ENCODE measurements around the gene BIRC7.
A peak's percentile ranks its signal among the peaks of the same experiment; 100 is the strongest.

The BIRC7 gene

DNA sequence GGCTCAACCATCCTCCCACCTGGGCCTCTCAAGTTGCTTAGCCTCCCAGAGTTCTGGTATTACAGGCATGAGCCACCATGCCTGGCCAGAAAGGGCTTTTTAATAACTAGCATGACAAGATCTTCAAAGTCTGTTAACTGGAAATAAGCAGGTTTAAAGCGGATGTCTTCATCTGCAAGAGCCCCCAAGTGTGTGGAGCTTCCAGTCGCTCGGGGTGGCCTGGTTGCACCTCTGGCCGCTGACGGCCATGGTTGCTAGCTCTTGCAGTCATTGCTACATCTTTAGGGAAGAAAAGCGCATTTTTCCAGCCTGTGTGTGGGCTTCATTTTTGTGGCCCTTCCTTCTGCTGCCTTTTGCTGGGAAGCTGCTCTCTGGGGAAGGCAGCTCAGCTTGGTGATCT, 44.7 kb downstream of the BIRC7 start:
- Histone ChIP-seq H3F3A (ENCODE audit: insufficient read depth, low read length) (no peaks in the 10 kb centered on the region), H3K9me3 (ENCODE audit: low read length) (no peaks in the 10 kb centered on the region), H4K20me1 (ENCODE audit: insufficient read depth, low read length) (no peaks in the 10 kb centered on the region), H3K4me2 (ENCODE audit: low read length) (no peak overlapping the region), H3K36me3 (ENCODE audit: insufficient read depth, low read length) (peaks cover 40% of the 10 kb centered on the region), H3K27me3 (ENCODE audit: insufficient read depth, low read length) (no peaks in the 10 kb centered on the region), H3K4me3 (ENCODE audit: low read depth, low read length, poor library complexity, severe bottlenecking) (no peak overlapping the region), H3K9ac (ENCODE audit: low read length) (no peak overlapping the region), H3K4me1 (ENCODE audit: insufficient read depth, low read length, severe bottlenecking) (no peaks in the 10 kb centered on the region), H3K9me2 (ENCODE audit: low read depth, low read length) (no peaks in the 10 kb centered on the region), H3K79me2 (ENCODE audit: insufficient read depth, low read length) (0 out of 2 replicates have a peak, but pooled peaks cover under 1% of the 10 kb centered on the region), H2AFZ (ENCODE audit: low read length) (no peak overlapping the region), H3K27ac (ENCODE audit: low read depth, low read length, poor library complexity, severe bottlenecking) (no peak overlapping the region)
- TF ChIP-seq, protein P1, sequence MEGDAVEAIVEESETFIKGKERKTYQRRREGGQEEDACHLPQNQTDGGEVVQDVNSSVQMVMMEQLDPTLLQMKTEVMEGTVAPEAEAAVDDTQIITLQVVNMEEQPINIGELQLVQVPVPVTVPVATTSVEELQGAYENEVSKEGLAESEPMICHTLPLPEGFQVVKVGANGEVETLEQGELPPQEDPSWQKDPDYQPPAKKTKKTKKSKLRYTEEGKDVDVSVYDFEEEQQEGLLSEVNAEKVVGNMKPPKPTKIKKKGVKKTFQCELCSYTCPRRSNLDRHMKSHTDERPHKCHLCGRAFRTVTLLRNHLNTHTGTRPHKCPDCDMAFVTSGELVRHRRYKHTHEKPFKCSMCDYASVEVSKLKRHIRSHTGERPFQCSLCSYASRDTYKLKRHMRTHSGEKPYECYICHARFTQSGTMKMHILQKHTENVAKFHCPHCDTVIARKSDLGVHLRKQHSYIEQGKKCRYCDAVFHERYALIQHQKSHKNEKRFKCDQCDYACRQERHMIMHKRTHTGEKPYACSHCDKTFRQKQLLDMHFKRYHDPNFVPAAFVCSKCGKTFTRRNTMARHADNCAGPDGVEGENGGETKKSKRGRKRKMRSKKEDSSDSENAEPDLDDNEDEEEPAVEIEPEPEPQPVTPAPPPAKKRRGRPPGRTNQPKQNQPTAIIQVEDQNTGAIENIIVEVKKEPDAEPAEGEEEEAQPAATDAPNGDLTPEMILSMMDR (IDR thresholded peaks at IDR 0.05; ENCODE audit: low read length): no peak
- no peak for TF ChIP-seq EZH2 (IDR thresholded peaks at IDR 0.05; ENCODE audit: borderline replicate concordance, low read length)

DNA sequence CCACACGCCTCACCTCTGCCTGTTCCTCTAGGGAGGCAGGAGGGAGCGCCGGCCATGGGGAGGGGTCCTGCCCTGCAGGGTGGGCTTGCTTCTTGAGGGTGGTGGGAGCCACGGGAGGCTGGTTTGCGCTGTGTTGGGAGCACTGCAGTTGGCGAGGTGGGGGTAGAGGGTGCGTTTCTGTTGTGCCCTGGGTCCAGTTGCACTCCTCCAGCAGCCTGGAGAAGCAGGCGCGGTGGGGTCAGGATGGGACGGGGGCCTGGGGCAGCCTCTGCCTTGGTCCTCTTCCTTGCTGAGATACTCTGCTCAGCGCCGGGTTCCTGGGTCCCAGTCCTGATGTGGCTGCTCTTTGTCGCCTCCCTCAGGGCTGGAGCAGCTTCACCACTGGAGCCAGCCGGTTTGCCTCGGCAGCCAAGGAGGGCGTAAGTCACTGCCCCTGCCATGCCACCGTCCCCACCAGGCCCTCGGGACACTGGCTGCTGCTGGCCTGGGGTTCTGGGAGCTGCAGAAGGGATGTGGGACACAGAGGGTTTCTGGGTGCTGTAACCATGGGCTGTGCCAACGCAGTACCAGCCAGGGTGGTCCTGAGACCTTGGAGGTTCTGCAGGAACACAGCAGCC, 45.3 kb downstream of the BIRC7 start:
- H3K79me2 ChIP-seq (ENCODE audit: insufficient read depth, low read length): no peaks in the 10 kb centered on the region
- no peak overlapping the region for H3K4me3 ChIP-seq (ENCODE audit: low read depth, low read length, poor library complexity, severe bottlenecking)
- H3F3A ChIP-seq (ENCODE audit: insufficient read depth, low read length): no peaks in the 10 kb centered on the region
- H4K20me1 ChIP-seq (ENCODE audit: insufficient read depth, low read length): no peaks in the 10 kb centered on the region
- TF ChIP-seq EZH2 (IDR thresholded peaks at IDR 0.05; ENCODE audit: borderline replicate concordance, low read length): no peak
- TF ChIP-seq, protein P1 (IDR thresholded peaks at IDR 0.05; ENCODE audit: low read length): peak; percentile 38; the same call in 1 of the 2 replicates
- H3K4me2 ChIP-seq (ENCODE audit: low read length): no peak overlapping the region
- no peaks in the 10 kb centered on the region for H3K4me1 ChIP-seq (ENCODE audit: insufficient read depth, low read length, severe bottlenecking)
- H3K27me3 ChIP-seq (ENCODE audit: insufficient read depth, low read length): no peaks in the 10 kb centered on the region
- peaks cover 40% of the 10 kb centered on the region for H3K36me3 ChIP-seq (ENCODE audit: insufficient read depth, low read length)
- no peaks in the 10 kb centered on the region for H3K9me2 ChIP-seq (ENCODE audit: low read depth, low read length)
- no peaks in the 10 kb centered on the region for H3K9me3 ChIP-seq (ENCODE audit: low read length)
- no peak overlapping the region for H3K9ac ChIP-seq (ENCODE audit: low read length)
- H2AFZ ChIP-seq (ENCODE audit: low read length): no peak overlapping the region
- H3K27ac ChIP-seq (ENCODE audit: low read depth, low read length, poor library complexity, severe bottlenecking): no peak overlapping the region

DNA sequence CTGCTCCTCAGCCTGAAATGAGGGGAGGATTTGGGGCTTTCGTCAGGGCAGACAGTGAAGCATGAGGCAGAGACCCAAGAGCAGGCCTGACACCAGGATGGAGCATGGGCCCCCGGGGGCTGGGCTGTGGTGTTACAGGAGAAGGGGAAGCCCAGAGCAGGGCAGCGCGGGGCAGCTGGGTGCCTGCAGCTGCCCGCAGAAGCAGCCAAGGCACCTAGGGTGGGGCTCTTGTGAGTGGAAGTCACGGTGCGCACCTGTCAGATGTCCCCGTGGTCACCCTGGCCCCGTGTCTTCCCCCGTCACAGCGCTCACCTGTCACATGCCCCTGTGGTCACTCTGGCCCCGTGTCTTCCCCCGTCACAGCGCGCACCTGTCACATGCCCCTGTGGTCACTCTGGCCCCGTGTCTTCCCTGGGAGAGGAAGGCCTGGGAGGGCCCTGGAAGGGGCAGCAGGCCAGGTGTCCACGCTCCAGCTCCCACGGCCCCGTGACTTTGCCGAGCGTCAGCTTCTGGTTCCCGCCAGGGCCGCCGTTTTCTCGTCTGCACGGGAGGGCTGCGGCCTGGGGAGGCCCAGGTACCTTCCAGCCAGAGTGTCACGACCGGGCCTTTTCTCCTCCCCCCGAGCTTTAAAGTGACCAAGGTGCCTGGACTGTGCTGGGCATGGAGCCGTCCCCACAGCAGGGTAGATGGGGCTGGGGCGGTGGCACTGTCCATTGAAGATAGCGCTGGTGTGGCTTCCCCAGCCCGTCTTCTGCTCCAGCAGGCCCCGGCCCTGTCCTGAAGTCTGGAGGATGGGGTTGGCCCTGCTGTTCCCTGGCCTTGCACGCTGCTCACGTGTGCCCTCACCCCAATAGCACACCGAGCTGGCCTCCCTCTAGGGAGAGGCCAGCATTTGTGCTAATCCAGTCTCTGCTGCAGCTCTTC, 46.3 kb downstream of the BIRC7 start:
- H3K79me2 ChIP-seq (ENCODE audit: insufficient read depth, low read length): no peaks in the 10 kb centered on the region
- no peak overlapping the region for H2AFZ ChIP-seq (ENCODE audit: low read length)
- peaks cover 32% of the 10 kb centered on the region for H3K36me3 ChIP-seq (ENCODE audit: insufficient read depth, low read length)
- no peaks in the 10 kb centered on the region for H3K4me1 ChIP-seq (ENCODE audit: insufficient read depth, low read length, severe bottlenecking)
- no peaks in the 10 kb centered on the region for H3K27me3 ChIP-seq (ENCODE audit: insufficient read depth, low read length)
- H3K4me3 ChIP-seq (ENCODE audit: low read depth, low read length, poor library complexity, severe bottlenecking): no peak overlapping the region
- H3F3A ChIP-seq (ENCODE audit: insufficient read depth, low read length): no peaks in the 10 kb centered on the region
- TF ChIP-seq EZH2 (IDR thresholded peaks at IDR 0.05; ENCODE audit: borderline replicate concordance, low read length): no peak
- TF ChIP-seq, protein P1 (IDR thresholded peaks at IDR 0.05; ENCODE audit: low read length): no peak
- H3K4me2 ChIP-seq (ENCODE audit: low read length): no peak overlapping the region
- no peak overlapping the region for H3K27ac ChIP-seq (ENCODE audit: low read depth, low read length, poor library complexity, severe bottlenecking)
- no peaks in the 10 kb centered on the region for H3K9me2 ChIP-seq (ENCODE audit: low read depth, low read length)
- no peak overlapping the region for H3K9ac ChIP-seq (ENCODE audit: low read length)
- H4K20me1 ChIP-seq (ENCODE audit: insufficient read depth, low read length): no peaks in the 10 kb centered on the region
- no peaks in the 10 kb centered on the region for H3K9me3 ChIP-seq (ENCODE audit: low read length)

Measured in OCI-LY1 (cell line).